ENCODE data around the gene CASTOR1.

- TF ChIP-seq MAX (CRISPR knock-in tag; IDR thresholded peaks at IDR 0.05): no peak
- no peak for TF ChIP-seq CTCF (IDR thresholded peaks at IDR 0.05)
- TF ChIP-seq ATF3 (CRISPR knock-in tag; conservative IDR thresholded peaks at IDR 0.05): no peak
- TF ChIP-seq JUN (CRISPR knock-in tag; IDR thresholded peaks at IDR 0.05): no peak
- TF ChIP-seq NR2C2 (CRISPR knock-in tag; IDR thresholded peaks at IDR 0.05): no peak
- TF ChIP-seq PRDM15 (CRISPR knock-in tag; IDR thresholded peaks at IDR 0.05): no peak
- no peak for TF ChIP-seq PREB (CRISPR knock-in tag; IDR thresholded peaks at IDR 0.05; ENCODE audit: borderline replicate concordance)
- no peak for TF ChIP-seq ZNF121 (CRISPR knock-in tag; IDR thresholded peaks at IDR 0.05)
- no peak for TF ChIP-seq FOXK1 (CRISPR knock-in tag; IDR thresholded peaks at IDR 0.05)
- TF ChIP-seq HMGA2 (CRISPR knock-in tag; IDR thresholded peaks at IDR 0.05): no peak
- TF ChIP-seq SP1 (CRISPR knock-in tag; conservative IDR thresholded peaks at IDR 0.05): no peak
- no peak for TF ChIP-seq NFYB (CRISPR knock-in tag; conservative IDR thresholded peaks at IDR 0.05; ENCODE audit: low read depth)
Observed at GRCh38 chr22:30309951-30310741, 20.8 kb upstream of the CASTOR1 start.
